DMS53 (cell line): ENCODE measurements around the gene PALM.
A peak's percentile ranks its signal among the peaks of the same experiment; 100 is the strongest.

ENCODE experiments used
- DNase-seq: peaks from one replicate; lab custom pipeline; 2025; lab: John Stamatoyannopoulos, UW

The PALM gene

GRCh38 chr19:782878-783668 lies 74.3 kb downstream of the PALM start:
- no peak for DNase-seq

GRCh38 chr19:784541-784940 lies 75.8 kb downstream of the PALM start:
- DNase-seq, result no peak

GRCh38 chr19:787536-787935 lies 78.8 kb downstream of the PALM start:
- DNase-seq, result no peak

- DNase-seq, result no peak
Measured at GRCh38 chr19:788686-788982, 79.9 kb downstream of the PALM start.

GRCh38 chr19:788983-789700 lies 80.4 kb downstream of the PALM start:
- DNase-seq, result peak; percentile 72

GRCh38 chr19:789701-790060 lies 80.9 kb downstream of the PALM start:
- no peak for DNase-seq

- no peak for DNase-seq
Measured at GRCh38 chr19:791007-791566, 82.4 kb downstream of the PALM start.

- DNase-seq, result no peak
Measured at GRCh38 chr19:791567-792305, 83.0 kb downstream of the PALM start.

- DNase-seq, result no peak
Measured at GRCh38 chr19:792306-792885, 83.7 kb downstream of the PALM start.

- DNase-seq, result no peak
Measured at GRCh38 chr19:793806-794205, 85.1 kb downstream of the PALM start.

- DNase-seq, result no peak
Measured at GRCh38 chr19:795073-795611, 86.4 kb downstream of the PALM start.

GRCh38 chr19:795691-796581 lies 87.2 kb downstream of the PALM start:
- no peak for DNase-seq

- DNase-seq, result peak; percentile 99
Measured at GRCh38 chr19:796692-797527, 88.2 kb downstream of the PALM start, which contains the start of gene PTBP1. TSS of gene PTBP1 (plus strand) at chr19:797452. CDS start at chr19:797498, 46 bp downstream.
